Stimulated activated naive CD8-positive, alpha-beta T cell treated with anti-CD3 and anti-CD28 coated beads, Interleukin-15, amount 100 ng/mL, for 72 hours (primary cell): ENCODE data around the gene TMEM200B.
"Not testable (repeated sequence)": the region's sequence is repeated elsewhere in the genome, so short reads cannot be mapped to it uniquely, and the experiment has no call there.

ENCODE experiments used
- ATAC-seq: fragments of 150-1000 bp; cut with Tn5 transposase; 2 replicates; pipeline ENCODE4 v1.10.0; 2021; ENCODE audit warnings: mild to moderate bottlenecking, moderate library complexity
- DNase-seq, 2 donors: peaks; one replicate each; pipeline ENCODE4 v3.0.0; 2021 to 2022
- H3K27ac Mint-ChIP-seq, 2 donors: one replicate each; pipeline ENCODE4 v1.8.0; 2022; ENCODE audit warnings: mild to moderate bottlenecking in 2 of 2, mixed read lengths in 2 of 2, moderate library complexity in 2 of 2
- H3K27me3 Mint-ChIP-seq: one replicate; pipeline ENCODE4 v1.8.0; 2022; ENCODE audit warnings: mixed read lengths
- H3K4me1 Mint-ChIP-seq: one replicate; pipeline ENCODE4 v1.8.0; 2022; ENCODE audit warnings: mild to moderate bottlenecking, mixed read lengths
- H3K4me3 Mint-ChIP-seq, 2 donors: one replicate each; pipeline ENCODE4 v1.8.0; 2022; ENCODE audit warnings: mild to moderate bottlenecking in 2 of 2, mixed read lengths in 2 of 2, moderate library complexity in 1 of 2
- H3K9me3 Mint-ChIP-seq, 2 donors: one replicate each; pipeline ENCODE4 v1.8.0; 2022; ENCODE audit warnings: mixed read lengths in 2 of 2

Gene TMEM200B

GRCh38 chr1:29123887-29124365 lies at the start of gene TMEM200B:
Gene TMEM200B (minus strand): TSS chr1:29123903. CDS start chr1:29121828, 2,075 bp downstream.
- ATAC-seq (peak; percentile 33), DNase-seq (peak in 1 of 2 donors; percentile 24)
- Mint-ChIP-seq H3K27me3 (peaks cover 29% of the 10 kb centered on the region), H3K27ac (peak within 1 kb of the TSS in 1 of 2 donors; percentile 87), H3K4me3 (peak within 1 kb of the TSS; percentile 83 to 88), H3K9me3 (no peaks in the 10 kb centered on the region), H3K4me1 (peaks cover 22% of the 10 kb centered on the region)

- no peak for ATAC-seq
- H3K4me1 Mint-ChIP-seq, result peaks cover 65% of the 10 kb centered on the region
- no peaks in the 10 kb centered on the region for H3K27me3 Mint-ChIP-seq
- H3K4me3 Mint-ChIP-seq, result peak overlapping the region; percentile 31 to 35
- H3K27ac Mint-ChIP-seq, result no peak overlapping the region
- no peaks in the 10 kb centered on the region for H3K9me3 Mint-ChIP-seq
- DNase-seq, result no peak
Measured at GRCh38 chr1:29172415-29172939, 48.8 kb upstream of the TMEM200B start.

GRCh38 chr1:29171521-29171920 lies 47.8 kb upstream of the TMEM200B start:
- peak overlapping the region; percentile 2 to 66 for H3K4me3 Mint-ChIP-seq
- peak; percentile 52 for ATAC-seq
- no peaks in the 10 kb centered on the region for H3K9me3 Mint-ChIP-seq
- H3K27me3 Mint-ChIP-seq, result no peaks in the 10 kb centered on the region
- peaks cover 67% of the 10 kb centered on the region for H3K4me1 Mint-ChIP-seq
- DNase-seq, result no peak
- H3K27ac Mint-ChIP-seq, result no peak overlapping the region

GRCh38 chr1:29171089-29171488 lies 47.4 kb upstream of the TMEM200B start:
- Mint-ChIP-seq H3K4me1 (peaks cover 68% of the 10 kb centered on the region), H3K4me3 (peak overlapping the region in 1 of 2 donors; percentile 10), H3K27me3 (no peaks in the 10 kb centered on the region), H3K9me3 (no peaks in the 10 kb centered on the region), H3K27ac (no peak overlapping the region)
- DNase-seq, result no peak
- no peak for ATAC-seq

- Mint-ChIP-seq H3K4me3 (no peak overlapping the region), H3K9me3 (no peaks in the 10 kb centered on the region), H3K27ac (no peak overlapping the region), H3K27me3 (no peaks in the 10 kb centered on the region), H3K4me1 (peaks cover 76% of the 10 kb centered on the region)
- ATAC-seq (no peak), DNase-seq (no peak)
Measured at GRCh38 chr1:29169976-29170375, 46.3 kb upstream of the TMEM200B start.

GRCh38 chr1:29167904-29168303 lies 44.2 kb upstream of the TMEM200B start:
- Mint-ChIP-seq H3K9me3 (no peaks in the 10 kb centered on the region), H3K27ac (no peak overlapping the region), H3K4me1 (peaks cover 82% of the 10 kb centered on the region), H3K27me3 (no peaks in the 10 kb centered on the region), H3K4me3 (no peak overlapping the region)
- DNase-seq (no peak), ATAC-seq (no peak)

- Mint-ChIP-seq H3K27me3 (no peaks in the 10 kb centered on the region), H3K27ac (no peak overlapping the region), H3K4me1 (peaks cover 68% of the 10 kb centered on the region), H3K9me3 (no peaks in the 10 kb centered on the region), H3K4me3 (no peak overlapping the region)
- ATAC-seq, result no peak
- no peak for DNase-seq
Measured at GRCh38 chr1:29166291-29166878, 42.7 kb upstream of the TMEM200B start.

GRCh38 chr1:29164588-29164987 lies 40.9 kb upstream of the TMEM200B start:
- H3K4me3 Mint-ChIP-seq, result peak overlapping the region in 1 of 2 donors; percentile 10
- peak overlapping the region; percentile 40 to 92 for H3K27ac Mint-ChIP-seq
- DNase-seq, result no peak
- H3K4me1 Mint-ChIP-seq, result peaks cover 50% of the 10 kb centered on the region
- no peaks in the 10 kb centered on the region for H3K27me3 Mint-ChIP-seq
- H3K9me3 Mint-ChIP-seq, result no peaks in the 10 kb centered on the region
- ATAC-seq, result no peak

GRCh38 chr1:29162476-29163138 lies 38.9 kb upstream of the TMEM200B start:
- Mint-ChIP-seq H3K4me1 (peaks cover 39% of the 10 kb centered on the region), H3K27me3 (no peaks in the 10 kb centered on the region), H3K27ac (peak overlapping the region in 1 of 2 donors; percentile 25), H3K9me3 (no peaks in the 10 kb centered on the region), H3K4me3 (no peak overlapping the region)
- ATAC-seq (no peak), DNase-seq (no peak)

- Mint-ChIP-seq H3K4me3 (no peak overlapping the region), H3K27ac (no peak overlapping the region)
Measured at GRCh38 chr1:29162025-29162424, 38.3 kb upstream of the TMEM200B start.

GRCh38 chr1:29159773-29160172 lies 36.1 kb upstream of the TMEM200B start:
- H3K4me3 Mint-ChIP-seq, result no peak overlapping the region
- no peak for DNase-seq
- ATAC-seq, result no peak
- H3K27ac Mint-ChIP-seq, result no peak overlapping the region
- H3K27me3 Mint-ChIP-seq, result no peaks in the 10 kb centered on the region
- no peaks in the 10 kb centered on the region for H3K9me3 Mint-ChIP-seq
- H3K4me1 Mint-ChIP-seq, result peaks cover 11% of the 10 kb centered on the region

More at GRCh38 chr1:29162025-29162424, 38.3 kb upstream of the TMEM200B start:
- DNase-seq (no peak), ATAC-seq (no peak)
- Mint-ChIP-seq H3K4me1 (peaks cover 34% of the 10 kb centered on the region), H3K27me3 (no peaks in the 10 kb centered on the region), H3K9me3 (no peaks in the 10 kb centered on the region)

GRCh38 chr1:29157269-29157601 lies 33.5 kb upstream of the TMEM200B start:
- no peaks in the 10 kb centered on the region for H3K4me1 Mint-ChIP-seq
- H3K4me3 Mint-ChIP-seq, result no peak overlapping the region
- no peak for ATAC-seq
- H3K27ac Mint-ChIP-seq, result peak overlapping the region in 1 of 2 donors; percentile 82
- no peak for DNase-seq
- no peaks in the 10 kb centered on the region for H3K27me3 Mint-ChIP-seq
- no peaks in the 10 kb centered on the region for H3K9me3 Mint-ChIP-seq

GRCh38 chr1:29156543-29157268 lies 33.0 kb upstream of the TMEM200B start:
- Mint-ChIP-seq H3K27ac (peak overlapping the region in 1 of 2 donors; percentile 82), H3K27me3 (no peaks in the 10 kb centered on the region), H3K4me1 (no peaks in the 10 kb centered on the region), H3K9me3 (no peaks in the 10 kb centered on the region), H3K4me3 (no peak overlapping the region)
- no peak for DNase-seq
- ATAC-seq, result no peak

GRCh38 chr1:29152046-29152805 lies 28.5 kb upstream of the TMEM200B start:
- no peak overlapping the region for H3K4me3 Mint-ChIP-seq
- H3K27me3 Mint-ChIP-seq, result no peaks in the 10 kb centered on the region
- H3K27ac Mint-ChIP-seq, result peak overlapping the region in 1 of 2 donors; percentile 91
- no peaks in the 10 kb centered on the region for H3K4me1 Mint-ChIP-seq
- no peaks in the 10 kb centered on the region for H3K9me3 Mint-ChIP-seq
- DNase-seq (no peak), ATAC-seq (no peak)

- H3K4me1 Mint-ChIP-seq, ATAC-seq, DNase-seq, H3K27me3 Mint-ChIP-seq, H3K27ac Mint-ChIP-seq, H3K4me3 Mint-ChIP-seq, H3K9me3 Mint-ChIP-seq: not testable (repeated sequence)
Measured at GRCh38 chr1:29150346-29150745, 26.6 kb upstream of the TMEM200B start.
